HG03469 (cell line): ENCODE measurements around the gene GALNT4.

Source experiments
- ATAC-seq: cut with Tn5 transposase; IDR thresholded peaks from one replicate; pipeline ENCODE4 v1.9.1; 2021; ENCODE audit warnings: mild to moderate bottlenecking, moderate library complexity, moderate number of reproducible peaks; ENCODE audit not compliant: unreplicated experiment

Gene GALNT4

GRCh38 chr12:89537389-89537788 lies 12.8 kb upstream of the GALNT4 start:
- no peak for ATAC-seq

GRCh38 chr12:89529738-89530137 lies 5.1 kb upstream of the GALNT4 start:
- ATAC-seq, result peak; percentile 31

- ATAC-seq, result no peak
These were observed 3.8 kb upstream of the GALNT4 start for GRCh38 chr12:89528434-89528833.

GRCh38 chr12:89525824-89526770 lies 1.5 kb upstream of the GALNT4 start, which contains the start of gene POC1B:
POC1B (minus strand) TSS chr12:89526047; CDS start chr12:89525895, 152 bp downstream.
- peak; percentile 37 for ATAC-seq

GRCh38 chr12:89525305-89525823 lies 768 bp upstream of the GALNT4 start:
- ATAC-seq, result peak; percentile 14

GRCh38 chr12:89523843-89524540 lies 604 bp downstream of the GALNT4 start:
- ATAC-seq, result no peak

GRCh38 chr12:89523393-89523792 lies 1.2 kb downstream of the GALNT4 start:
- no peak for ATAC-seq

- no peak for ATAC-seq
These were observed 3.0 kb downstream of the GALNT4 start for GRCh38 chr12:89521364-89522223.

GRCh38 chr12:89517720-89518119 lies 6.9 kb downstream of the GALNT4 start:
- ATAC-seq, result no peak

- ATAC-seq, result no peak
These were observed 8.0 kb downstream of the GALNT4 start for GRCh38 chr12:89516633-89517032.

- ATAC-seq, result peak; percentile 85
These were observed 9.8 kb downstream of the GALNT4 start for GRCh38 chr12:89514751-89515150.

GRCh38 chr12:89513544-89513943 lies 11.1 kb downstream of the GALNT4 start:
- ATAC-seq, result no peak

GRCh38 chr12:89507015-89507824 lies 17.4 kb downstream of the GALNT4 start:
- no peak for ATAC-seq

GRCh38 chr12:89506050-89506449 lies 18.5 kb downstream of the GALNT4 start:
- ATAC-seq, result no peak

GRCh38 chr12:89504560-89505346 lies 19.8 kb downstream of the GALNT4 start:
- ATAC-seq, result no peak

GRCh38 chr12:89501793-89502192 lies 22.8 kb downstream of the GALNT4 start:
- no peak for ATAC-seq

GRCh38 chr12:89499857-89500256 lies 24.7 kb downstream of the GALNT4 start:
- no peak for ATAC-seq

- ATAC-seq, result no peak
These were observed 27.1 kb downstream of the GALNT4 start for GRCh38 chr12:89497467-89497866.

GRCh38 chr12:89497005-89497404 lies 27.6 kb downstream of the GALNT4 start:
- ATAC-seq, result no peak
